HG02885 (cell line): ENCODE results near the gene INO80C.

Source experiments
- ATAC-seq: cut with Tn5 transposase; IDR thresholded peaks from one replicate; pipeline ENCODE4 v1.9.1; 2021; ENCODE audit warnings: mild to moderate bottlenecking; ENCODE audit not compliant: unreplicated experiment, poor library complexity

The INO80C gene

DNA sequence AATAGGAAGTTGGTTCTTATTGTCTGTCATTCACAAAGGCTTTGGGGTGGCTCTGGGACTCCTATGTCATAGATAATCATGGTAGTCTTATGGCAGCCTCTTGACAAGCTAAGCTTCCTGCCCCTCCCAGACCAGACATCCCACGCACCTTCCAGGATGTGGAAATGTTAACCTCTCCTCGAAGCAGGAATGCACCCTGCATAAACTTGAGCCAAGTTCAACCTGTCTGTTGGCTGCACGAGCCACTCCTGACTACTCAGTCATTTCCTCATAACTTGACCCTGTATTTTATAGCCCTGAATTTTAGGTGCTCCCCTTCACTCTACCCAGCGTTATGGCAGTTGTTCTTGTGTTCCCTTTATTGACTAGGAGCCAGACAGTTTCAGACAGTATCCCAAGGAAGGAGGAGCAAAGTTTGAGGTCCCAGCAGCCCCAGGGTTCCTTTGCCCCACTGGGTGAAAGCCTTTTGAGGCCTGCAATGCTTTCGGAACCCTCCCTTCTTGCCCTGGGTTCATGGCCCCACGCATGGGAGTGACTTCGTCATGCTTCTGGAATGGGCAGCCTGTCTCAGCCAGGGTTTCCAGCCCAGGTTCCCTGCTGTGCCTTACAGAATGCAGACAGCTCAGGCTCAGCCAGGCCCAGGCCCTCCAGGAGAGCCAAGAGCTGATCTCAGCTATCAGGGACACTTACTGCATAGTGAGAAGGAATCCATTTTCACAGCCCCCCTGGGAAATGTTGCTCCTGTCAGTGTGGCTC lies 15.6 kb upstream of the INO80C start:
- ATAC-seq, result no peak

DNA sequence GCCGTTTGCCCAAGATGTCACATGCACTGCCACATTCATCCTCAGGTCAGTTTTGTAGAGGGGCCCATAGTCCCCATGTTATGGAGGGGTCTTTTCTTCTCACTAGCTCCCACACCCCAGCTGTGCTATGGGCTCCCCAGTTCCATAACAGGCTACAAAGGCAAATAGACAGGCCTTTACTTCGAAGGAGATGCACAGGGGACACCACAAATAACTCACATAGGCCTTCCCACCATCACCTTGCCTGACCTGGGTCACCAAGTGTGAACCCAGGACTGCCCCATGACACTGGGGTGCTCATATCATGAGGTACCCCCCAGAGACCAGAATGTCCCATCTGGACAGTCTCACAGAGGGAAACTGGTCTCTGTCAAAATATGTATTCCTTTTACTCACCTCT lies 15.0 kb upstream of the INO80C start:
- ATAC-seq, result no peak

DNA sequence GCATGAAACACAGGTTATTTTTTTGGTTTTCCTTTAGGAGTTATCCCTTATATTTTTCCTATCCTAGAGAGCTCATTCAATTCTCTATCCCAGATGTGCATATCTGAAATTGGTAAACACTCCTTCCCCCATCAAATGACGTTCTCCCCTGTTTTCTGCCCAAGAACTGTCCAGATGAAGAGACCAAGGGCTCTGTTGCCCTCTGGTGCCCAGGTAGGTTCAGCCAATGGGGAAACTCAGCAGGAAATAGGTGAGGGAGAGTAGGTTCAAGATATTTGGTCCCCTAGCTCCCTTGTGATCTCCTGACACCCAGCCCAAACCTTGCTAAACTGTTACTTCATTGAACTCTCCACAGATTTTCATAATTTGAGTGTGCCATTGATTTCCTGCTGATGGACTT lies 14.1 kb upstream of the INO80C start:
- ATAC-seq, result peak; percentile 48

DNA sequence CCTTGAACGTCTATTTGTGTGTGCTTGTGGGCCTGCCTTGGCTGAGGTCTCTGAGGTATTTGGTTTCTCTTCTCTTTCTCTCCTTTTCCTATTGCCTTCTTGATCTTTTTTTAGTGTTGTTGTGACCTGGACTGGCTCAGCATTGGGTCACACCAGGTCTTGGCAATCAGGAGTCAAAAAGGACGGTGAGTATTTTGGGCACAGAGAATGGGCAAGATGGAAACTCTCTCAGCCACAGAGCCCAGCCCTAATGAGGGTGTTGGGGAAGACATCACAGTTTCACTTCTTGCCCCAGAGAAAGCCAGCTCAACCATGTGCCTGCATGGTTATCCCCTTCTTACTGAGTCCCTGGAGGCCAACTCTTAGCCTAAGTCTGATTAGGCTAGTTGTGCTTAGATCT lies 13.7 kb upstream of the INO80C start:
- peak; percentile 84 for ATAC-seq

DNA sequence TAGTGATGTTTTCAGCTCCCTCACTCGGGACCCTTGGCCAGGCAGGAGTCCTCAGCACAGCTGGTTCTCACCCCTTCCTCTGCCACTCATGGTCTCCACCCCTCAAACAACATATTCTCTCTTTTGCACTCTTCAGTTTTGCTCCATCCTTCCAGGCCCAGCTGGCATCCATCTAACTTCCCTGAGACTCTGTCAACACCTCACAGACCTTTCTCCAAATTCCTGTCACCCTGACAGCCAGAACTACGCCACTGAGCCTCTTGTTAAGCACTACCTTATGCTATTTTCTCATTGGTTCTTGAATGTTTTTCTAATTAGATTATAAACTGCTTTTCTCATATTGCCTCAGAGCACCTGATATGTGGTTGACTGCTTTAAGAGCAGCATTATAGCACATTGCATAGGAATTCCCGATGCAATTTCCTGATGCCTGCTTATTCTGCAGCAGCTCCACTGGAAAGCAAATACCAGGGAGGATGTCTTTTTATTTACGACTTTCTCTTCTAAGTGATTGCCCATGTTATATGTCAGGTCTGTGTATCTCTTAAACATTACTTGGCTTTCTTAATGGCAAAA lies 12.4 kb upstream of the INO80C start:
- ATAC-seq, result no peak

DNA sequence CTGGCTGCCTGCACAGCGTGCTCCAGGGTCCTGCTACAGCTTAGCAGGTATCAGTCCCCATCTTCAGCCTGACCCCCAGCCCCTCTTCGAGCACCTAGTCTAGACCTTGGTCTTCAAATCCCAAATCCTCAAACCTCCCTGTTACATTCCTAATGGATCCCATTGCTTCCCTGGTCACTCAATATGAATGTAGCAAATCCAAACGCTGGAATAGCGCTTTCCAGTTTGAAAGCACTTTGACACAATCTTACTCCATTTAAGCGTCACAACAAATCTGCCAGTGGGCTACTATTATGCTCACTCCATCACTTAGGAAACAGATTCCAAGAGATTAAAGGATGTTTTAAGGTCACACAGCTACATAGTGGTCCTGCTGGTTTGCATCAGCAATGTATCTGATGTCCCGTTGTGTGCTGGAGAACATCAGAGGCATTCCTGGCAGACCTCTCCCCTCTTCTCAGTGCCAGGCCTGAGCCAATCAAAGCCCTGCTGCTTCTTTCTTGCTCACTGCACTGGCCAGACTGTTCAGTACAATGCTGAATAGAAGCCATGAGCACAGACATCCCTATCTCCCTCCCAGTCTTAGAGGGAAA lies 11.1 kb upstream of the INO80C start:
- no peak for ATAC-seq

DNA sequence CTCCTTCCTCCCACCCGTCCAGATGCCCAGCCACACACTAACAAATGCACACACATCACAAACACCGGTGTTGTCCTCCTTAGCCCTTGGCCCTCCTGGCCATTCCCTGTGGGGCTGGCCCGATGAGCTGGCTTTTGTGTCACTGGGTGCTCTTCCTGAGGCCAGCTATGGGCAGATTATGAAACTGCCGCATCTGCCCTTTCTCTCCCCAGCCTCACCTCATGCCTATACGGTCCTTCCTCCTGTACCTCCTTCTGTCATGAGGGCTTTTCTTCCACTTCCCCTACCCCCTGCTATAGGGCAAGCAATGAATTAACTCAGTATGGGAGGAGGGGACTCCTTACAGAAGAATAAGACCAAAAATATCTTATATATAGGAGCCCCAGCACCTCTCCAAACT lies 10.3 kb upstream of the INO80C start:
- ATAC-seq, result no peak

DNA sequence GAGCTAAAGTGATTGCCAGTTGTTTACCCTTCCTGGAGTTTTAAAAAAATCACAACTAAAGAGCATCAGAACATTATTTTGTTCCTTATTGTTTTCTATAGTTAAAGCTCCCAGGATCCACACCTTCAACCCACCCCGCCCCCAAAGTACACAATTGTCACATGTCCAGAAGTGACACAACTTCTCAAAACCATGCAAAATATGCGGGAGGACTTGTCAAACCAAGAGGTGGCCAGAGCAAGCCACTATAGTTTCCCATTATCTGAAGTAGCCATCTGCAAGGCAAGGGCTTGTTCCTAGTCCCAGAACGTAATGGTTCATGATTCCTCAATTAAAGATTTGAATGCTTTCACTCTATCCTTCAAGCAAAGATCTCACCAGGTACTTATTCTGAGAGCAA lies 9.9 kb upstream of the INO80C start:
- no peak for ATAC-seq

DNA sequence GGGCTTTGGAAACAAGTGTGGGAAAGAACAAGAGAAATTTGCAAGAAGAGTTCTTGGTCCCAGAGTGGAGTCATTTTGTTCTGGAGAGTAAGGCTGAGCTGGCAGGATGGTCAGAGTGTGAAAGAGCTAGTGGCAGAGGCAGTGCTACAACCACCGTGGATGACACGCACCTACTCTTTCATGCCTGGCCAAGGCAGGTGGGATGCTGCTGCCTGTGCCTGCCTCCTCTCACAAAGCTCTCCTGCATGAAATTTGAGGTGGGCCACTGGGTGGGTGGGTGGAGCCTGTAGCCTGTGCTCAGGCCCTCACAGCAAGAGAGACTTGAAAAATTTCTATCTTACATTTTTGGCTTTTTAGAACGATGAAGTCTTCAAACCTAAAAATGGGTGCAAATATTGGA lies 9.4 kb upstream of the INO80C start:
- ATAC-seq, result no peak

DNA sequence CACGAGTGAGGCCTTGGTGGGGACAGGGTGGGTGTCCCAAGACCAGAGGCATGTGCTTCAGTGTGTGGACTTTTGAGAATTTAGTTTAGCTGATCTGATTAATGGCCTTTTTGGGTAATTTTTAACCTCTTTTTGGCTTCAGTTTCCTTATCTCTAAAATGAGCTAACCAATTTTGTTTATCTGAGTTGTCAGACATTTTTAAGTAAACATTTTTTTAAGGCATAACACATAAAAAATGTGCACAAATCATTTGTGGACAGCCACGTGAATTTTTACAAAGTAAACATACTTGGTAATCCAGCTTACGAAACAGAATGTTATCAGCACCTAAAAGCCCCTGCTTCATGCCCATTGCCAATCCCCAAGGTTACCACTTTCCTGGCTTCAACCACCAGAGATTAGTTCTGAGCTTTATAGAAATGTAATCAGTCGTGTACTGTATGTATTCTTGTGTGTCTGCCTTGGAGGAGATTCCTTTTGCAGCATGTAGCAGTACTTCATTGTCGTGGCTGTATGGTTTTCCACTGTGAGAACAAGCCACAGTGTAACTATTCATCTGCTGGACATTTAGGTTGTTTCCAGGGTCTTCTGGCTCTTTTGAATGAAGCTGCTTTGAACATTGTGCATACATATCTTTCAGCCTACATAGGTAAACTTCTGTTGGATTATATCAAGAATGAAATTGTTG lies 8.4 kb upstream of the INO80C start:
- no peak for ATAC-seq

DNA sequence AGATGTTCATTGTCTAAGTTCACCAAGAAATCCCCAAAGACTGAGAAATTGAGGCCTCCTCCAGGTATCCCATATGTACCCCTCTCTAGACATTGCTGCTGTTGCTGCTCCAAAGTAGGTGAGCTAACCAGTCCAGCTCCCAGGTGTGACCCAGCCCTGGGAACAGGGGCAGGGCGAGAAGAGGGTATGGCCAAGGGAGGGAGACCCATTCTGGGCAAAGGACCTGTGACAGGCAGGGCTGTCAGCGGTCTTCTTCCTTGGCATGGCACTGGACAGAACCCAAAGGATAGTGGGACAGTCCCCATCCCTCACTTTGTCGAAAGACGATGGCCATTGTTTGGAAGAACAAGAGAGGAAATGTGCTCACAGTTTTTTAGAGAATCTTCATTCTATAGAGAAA lies 7.2 kb upstream of the INO80C start:
- no peak for ATAC-seq

DNA sequence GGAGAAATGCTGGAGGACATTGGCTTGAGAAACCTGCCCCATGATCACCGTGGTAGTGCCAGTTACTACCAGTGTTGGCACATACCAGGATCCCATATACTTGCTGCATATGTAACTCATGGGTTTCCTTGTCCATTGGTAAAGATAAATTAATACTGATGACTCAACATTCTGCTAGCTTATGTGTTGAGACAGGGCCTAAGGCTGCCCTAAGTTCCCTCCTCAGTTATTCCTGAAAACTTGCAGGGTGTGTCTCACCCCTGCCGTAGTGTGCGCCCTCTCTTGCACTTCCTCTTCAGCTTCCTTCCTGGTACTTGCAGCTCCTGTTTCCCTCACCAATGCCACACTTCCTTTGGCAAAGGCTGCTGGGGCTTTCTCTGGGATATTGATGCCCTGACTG lies 4.3 kb upstream of the INO80C start:
- ATAC-seq, result no peak

DNA sequence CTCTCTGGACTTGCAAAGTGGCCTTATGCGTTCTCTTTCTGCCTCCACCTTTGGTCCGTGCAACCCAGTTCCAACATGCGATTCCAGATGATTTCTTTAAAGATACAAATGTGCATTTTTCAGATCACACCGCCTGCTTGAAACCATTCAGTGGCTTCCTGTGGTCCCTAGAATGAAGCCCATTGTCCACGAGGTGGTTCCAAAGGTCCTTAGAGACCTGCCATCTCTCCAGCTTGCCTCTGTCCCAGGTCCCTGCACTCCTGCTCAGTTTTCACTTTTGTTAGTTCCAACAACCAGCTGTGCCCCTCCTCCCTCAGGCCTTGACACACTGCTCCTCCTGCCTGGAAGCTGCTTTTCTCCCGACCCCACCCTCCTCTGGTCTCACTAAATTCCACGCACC lies 3.6 kb upstream of the INO80C start:
- ATAC-seq, result no peak

DNA sequence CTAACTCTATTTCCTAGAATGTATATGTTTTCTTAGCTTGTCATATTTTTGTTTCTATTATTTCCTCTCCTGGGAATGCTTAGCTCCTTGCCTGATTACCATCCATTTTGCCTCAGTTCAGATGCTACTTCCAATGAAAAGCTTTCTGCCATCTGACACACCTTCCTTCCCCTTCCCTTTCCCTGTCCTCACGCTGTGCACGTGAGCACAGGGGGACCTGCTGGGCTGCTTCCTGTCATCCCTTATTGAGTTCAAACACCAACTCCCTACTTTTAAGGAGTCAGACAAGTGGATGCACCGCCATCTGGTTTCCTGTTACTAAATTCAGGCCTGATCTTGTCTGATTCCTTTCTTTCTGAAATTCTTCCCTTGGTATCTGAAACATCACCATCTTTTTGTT lies 2.4 kb upstream of the INO80C start:
- ATAC-seq, result no peak

DNA sequence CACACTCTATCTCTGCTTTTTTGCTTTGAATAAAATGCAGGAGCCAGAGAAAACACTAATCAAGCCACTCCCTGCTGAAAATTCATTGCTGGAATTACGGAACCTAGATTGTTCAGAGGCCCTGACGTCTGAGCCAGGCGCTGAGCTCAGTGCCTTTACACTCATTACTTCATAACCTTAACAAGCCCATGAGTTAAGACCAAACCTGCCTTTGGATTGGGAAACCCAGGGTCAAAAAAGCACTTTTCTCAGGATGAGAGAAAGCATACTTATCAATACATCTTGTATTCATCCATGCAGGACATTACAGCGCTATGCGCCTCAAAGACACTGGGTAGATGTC lies 762 bp downstream of the INO80C start:
- peak; percentile 24 for ATAC-seq

DNA sequence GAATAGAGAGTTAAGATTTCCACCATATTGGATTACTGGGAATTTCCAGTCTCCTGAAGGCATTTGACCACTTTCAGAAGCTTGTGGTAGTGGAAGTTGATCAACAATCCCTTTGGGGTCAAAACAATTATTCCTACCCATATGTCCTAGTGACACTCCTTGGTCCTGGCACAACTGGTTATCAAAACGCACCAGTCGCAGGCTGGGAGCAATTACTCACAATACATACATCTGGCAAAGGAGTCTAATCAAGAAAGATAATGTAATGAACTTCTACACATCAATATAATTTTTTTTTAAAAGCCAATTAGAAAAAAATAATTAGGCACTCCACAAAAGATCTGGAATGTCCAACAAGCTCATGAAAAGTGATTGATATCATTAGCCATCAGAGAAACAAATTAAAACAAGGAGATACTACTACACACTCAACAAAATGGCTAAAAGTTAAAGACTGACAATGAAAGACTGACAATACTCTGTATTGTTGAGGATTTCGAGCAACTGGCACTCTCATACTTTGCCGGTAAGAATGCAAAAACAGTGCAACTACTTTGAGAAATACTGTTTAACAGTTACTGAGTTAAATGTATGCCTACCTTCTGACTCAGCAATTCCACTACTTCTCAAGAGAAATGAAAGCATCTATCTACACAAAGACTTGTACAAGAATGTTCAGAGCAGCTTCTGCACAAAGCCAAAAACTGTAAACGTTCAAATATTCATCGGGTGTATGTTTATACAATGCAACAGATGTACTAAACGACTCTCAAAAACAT lies 2.0 kb downstream of the INO80C start:
- no peak for ATAC-seq

DNA sequence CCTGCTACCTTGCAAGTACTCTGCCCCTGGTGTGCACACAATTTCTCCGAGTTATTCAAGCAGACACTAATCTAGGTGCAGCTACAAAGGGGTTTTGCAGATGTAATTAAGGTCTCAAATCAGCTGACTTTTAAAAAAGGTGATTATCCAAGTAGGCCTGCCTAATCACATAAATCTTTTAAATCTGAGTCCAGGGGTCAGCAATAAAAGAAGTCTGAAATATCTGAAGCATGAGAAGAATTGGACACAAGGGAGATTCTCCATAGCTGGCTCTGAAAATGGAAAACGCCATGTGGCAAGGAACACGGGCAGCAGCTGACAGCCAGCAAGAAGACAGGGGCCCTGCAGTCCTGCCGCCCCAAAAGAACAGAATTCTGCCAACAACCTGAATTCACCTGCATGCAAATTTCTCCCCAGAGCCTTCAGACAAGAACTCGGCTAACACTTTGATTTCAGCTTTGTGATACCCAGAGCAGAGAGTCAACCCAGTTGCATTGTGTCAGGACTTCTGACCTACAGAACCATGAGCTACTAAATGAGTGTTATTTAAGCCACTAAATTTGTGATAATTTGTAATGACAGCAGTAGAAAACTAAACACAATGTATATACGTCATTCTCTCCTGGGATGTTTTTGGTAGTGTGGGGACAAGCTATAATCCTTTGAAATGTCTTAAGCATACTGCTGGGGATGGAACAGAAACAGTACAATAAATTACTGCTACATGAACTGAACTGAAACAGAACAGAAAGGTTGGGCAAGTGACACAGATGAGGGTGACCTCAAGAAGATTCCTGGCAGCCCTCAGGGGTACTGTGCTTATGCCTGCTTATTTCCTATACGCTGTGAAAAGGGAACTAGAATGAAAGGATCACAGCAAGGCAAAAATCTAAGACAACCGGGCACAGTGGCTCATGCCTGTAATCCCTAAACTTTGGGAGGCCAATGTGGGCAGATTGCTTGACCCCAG lies 3.2 kb downstream of the INO80C start:
- ATAC-seq, result no peak

DNA sequence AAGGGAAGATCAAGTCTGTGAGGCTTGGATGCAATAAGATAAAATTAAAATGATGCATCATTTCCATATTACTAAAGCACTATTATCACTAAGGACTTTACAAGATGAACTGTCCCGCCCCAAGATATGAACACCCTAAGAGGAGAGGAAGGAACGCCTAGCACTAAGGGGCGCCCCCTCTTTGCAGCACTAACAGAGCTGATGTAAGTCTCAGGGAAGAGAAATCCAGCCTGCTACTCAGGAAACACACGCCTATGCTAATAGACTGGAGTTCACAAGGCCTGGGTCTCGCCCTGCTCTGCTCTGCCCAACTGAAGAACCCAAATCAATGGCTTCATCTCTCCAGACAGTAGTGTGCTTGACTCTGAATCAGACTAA lies 6.1 kb downstream of the INO80C start:
- no peak for ATAC-seq

DNA sequence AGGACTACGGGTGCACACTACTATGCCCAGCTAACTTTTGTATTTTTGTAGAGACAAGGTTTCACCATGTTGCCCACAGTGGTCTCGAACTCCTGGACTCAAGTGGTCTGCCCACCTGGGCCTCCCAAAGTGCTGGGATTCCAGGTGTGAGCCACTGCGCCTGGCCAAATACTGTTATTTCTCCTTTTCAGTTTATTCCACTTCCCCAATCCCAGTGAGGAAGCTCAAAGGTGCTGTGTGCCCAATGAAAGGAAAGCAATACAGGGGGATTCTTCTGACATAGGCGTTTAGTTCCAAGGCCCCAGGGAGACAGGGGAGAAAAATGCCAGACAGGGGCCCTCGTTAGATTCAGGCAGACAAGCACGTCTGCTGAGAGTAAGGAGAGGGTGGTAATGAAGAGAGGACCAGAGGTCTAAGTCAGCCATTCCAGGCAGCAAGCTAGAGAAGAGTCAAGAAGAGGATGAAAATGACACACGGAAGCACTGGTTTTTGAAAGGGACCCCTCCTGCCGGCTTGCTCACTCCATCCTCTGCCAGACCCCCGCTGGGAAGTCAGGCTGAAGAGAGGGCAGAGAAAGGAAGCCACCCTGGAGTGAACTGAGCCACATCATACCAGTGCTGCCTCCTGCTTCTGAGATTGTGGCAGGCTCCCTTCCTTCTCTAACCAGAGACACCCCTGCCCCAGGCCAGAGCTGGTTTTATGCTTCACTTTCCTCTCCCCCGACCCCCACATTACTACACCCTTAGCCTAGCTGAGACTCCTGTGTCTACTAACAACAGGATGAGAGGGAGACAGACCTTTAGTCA lies 6.7 kb downstream of the INO80C start:
- no peak for ATAC-seq
